Measurements from ENCODE around the gene GALNT17.

GALNT17 gene

GRCh38 chr7:71645836-71646235 is 513.9 kb downstream of the GALNT17 start:
- DNase-seq, result no peak

GRCh38 chr7:71649812-71650211 is 517.9 kb downstream of the GALNT17 start:
- no peak for DNase-seq

GRCh38 chr7:71650653-71651337 is 518.9 kb downstream of the GALNT17 start:
- no peak for DNase-seq

DNA sequence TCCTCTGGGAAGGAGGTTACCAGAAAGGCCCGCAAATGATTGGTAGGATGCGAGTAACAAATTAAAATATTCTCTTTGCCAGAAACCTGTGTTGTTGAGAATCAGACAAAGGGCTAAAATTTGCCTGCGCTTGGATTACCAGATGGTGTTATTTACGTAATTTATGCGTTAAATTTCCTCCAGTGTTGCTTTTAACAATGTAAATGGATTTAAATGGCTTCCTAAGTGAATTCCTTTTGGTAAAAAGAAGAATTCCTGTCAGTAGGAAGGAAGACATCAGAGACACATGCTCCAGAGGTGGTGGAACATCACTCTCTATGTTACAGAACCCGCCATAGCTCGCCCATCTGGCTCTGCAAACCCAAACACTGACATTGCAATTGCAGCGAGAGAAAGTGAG is 520.6 kb downstream of the GALNT17 start:
- DNase-seq, result no peak

DNA sequence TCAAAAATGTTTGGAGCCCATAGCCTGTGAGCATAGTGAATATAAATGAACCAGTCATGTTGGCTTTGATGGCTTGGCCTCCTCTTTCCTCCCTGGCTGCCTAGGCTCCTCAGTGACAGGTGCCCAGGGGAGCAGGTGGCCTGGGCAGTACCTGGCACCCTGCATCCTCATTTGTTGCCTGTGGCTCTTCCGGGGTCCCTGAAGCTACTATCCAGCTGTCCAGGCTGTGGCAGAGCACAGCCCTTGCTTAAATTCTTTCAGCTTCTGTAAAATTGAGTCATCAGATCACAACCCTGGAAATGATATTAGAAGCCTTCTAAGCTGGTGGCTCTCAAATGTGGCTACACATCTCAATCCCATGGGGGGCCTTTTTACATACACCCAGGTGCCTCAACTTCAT is 525.4 kb downstream of the GALNT17 start:
- DNase-seq, result no peak

- DNase-seq, result no peak
Observed at GRCh38 chr7:71659622-71660021, 527.7 kb downstream of the GALNT17 start.

- DNase-seq, result no peak
Observed at GRCh38 chr7:71661671-71662224, 529.8 kb downstream of the GALNT17 start.

DNA sequence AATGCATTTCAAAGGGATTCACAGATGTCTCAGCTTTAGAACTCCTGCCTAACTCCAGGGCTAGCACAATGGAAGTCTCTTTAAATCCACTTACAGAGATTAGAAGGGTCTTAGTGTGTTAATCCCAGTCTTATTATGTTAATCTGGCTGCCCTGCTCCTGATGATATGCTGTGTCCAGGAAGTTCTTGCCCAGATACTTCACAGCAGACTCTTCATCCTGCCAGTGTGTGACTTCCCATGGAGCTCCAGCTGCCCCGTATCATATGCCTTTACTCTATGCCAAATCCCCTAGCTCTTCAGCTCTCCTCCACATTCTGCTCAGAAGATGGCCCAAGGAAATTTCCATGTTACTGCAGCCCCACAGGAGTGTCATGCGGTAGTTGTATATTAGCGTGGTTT is 533.8 kb downstream of the GALNT17 start:
- no peak for DNase-seq

DNA sequence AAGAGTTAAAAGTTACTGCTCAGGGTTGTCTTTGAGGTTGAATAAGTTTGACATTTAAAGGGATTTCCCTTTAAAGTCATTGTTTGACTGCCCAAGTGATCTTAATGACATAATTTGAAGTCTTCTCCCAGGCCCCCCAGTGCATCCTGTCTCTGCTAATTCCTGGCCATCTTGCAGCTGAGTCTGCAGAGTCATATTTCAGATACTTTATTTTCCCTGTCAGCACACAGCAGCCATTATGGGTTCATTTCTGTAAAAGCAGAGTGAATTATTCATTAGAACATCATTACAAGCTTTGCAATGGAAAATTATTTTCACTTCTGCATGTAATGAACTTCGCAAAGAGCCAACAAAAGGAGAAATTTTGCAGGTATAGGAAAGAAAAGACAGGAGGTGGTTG is 536.6 kb downstream of the GALNT17 start:
- DNase-seq, result no peak

DNA sequence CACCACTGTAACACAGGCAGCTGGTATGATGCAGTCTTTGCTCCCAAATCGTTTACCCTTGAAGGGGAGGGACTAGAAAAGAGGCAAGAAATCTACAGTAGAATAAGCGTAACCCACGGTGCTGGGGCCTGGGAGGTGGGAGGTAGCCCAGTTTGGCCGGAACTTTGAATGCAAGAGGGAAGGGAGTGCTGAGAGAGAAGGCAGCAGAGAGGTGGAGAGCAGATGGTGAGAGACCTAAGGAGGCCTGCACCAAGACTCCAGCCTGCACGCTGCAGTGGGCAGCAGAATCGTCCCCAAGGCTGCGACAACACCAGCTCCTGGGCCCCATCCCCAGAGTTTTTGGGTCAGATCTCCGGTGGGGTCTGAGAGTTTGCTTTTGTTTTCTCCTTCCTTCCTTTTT is 547.5 kb downstream of the GALNT17 start:
- no peak for DNase-seq

GRCh38 chr7:71682181-71682580 is 550.2 kb downstream of the GALNT17 start:
- DNase-seq, result no peak

GRCh38 chr7:71682841-71683781 is 551.2 kb downstream of the GALNT17 start:
- no peak for DNase-seq

- DNase-seq, result no peak
Observed at GRCh38 chr7:71687286-71687685, 555.3 kb downstream of the GALNT17 start.

DNA sequence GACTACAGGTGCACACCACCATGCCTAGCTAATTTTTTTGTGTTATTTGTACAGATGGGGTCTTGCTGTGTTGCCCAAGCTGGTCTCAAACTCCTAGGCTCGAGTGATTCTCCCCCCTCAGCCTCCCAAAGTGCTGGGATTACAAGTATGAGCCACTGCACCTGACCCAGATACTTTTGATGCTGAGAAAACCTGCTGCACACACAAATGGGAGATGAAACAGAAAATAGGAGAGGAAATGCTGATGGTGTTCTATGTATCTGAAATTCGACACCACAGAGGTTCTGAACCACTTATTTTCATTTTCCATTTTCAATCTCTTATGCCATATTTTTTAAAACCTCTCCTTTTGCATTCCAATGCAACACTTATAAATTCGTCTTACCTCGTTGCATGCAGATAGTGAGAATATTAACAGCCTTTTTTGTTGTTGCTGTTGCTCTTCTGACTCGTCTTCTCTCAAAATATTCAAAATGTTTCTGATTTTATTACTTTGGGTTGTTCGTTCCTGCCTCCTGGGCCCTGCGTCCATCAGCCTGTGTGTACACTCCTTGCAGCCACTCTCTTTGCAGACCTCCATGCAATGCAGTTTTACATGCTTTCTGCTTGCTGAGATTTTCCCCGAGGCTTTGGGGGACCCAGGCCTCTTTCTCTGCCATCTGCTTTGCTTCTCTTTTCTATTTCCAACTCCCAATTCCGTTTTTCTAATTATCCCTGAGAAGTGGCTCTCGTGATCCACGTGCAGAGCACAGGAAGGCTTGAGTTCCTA is 556.1 kb downstream of the GALNT17 start:
- no peak for DNase-seq

DNA sequence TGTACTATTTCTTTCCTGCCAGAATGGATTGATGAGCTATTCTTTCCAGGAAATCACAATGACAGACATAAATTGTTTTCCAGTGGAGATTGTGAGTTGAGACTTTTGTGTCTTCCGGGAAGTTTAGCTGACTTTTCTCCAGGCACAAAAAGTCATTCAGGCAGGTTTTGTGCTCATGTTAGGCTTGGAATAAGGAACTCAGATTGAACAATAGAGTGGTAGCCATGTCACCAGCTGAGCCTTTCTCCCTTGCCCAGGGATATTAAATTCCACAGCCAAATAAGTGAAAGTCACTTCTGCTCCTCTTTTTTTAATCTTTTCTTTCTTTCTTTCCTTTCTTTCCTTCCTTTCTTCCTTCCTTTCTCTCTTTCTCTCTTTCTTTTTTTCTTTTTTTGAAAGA is 559.6 kb downstream of the GALNT17 start:
- DNase-seq, result no peak

GRCh38 chr7:71694665-71695064 is 562.7 kb downstream of the GALNT17 start:
- DNase-seq, result no peak

DNA sequence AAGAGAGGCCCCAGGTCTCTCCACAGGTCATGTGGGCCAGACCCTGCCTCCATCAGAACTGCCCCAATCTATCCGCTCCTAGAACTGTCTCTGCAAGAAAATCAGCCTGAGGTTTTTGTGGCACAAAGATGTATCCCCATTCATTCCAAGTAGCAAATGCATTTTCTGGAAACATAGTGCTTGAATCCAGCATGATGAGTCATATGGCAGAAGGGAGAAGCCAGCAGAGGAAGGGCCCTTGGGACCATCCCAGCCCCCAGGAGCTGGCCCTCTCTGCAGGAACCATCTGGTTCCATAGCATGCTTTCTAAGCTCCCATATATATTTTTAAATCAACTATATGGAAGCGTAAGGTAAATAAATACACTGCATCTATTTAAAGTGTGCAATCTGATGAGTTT is 563.2 kb downstream of the GALNT17 start:
- no peak for DNase-seq

- DNase-seq, result no peak
Observed at GRCh38 chr7:71696511-71696910, 564.6 kb downstream of the GALNT17 start.

DNA sequence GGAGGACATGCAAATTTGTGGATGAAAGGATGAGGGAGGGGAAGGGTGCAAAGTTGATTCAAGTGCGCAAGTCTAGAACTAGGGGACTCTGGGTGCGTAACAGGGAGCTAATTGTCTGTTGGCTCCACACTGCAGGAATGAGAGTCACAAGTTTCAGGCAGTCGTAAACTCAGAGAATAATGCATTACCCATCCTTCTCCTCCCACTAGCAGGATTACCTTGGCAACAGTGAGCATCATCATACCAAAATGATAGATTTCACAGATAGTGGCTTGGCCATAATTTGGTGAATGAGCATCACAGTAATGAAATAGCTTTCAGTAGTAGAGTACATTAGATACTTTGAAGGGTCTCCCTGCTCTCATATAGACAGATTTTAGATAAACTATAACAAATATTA is 565.5 kb downstream of the GALNT17 start:
- no peak for DNase-seq

GRCh38 chr7:71705217-71705616 is 573.3 kb downstream of the GALNT17 start:
- no peak for DNase-seq

DNA sequence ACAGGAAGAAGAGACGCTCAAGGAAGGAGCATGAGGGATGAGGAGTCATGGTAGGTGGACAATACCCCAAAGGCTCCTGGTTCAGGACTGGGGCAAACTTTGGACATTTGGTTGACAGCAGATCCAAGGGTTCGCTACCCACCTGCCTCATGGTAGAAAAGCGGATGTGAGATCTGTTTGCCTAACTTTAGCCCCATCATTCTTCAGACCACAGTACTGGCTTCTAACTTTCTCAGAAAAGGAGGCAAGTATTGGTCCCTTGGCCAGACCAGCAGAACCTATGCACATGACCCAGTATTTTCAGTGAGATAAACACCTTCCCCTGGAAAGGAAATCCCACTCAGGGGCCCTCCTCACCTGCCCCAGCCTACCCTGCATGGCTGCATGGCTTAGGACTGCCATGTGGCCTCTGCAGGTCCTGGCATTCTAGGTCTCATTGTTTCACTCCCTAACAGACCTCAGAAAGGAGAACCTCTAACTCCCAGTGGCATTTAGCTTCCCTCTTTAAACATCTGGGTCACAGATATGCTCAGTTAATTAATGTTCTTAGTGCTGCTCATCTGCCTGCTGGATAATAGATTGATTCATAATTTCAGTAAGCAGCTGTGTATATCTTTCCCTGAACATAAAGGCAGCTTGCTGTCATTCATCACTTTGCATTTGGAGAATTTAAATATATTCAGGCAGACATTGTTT is 574.1 kb downstream of the GALNT17 start:
- no peak for DNase-seq

DNA sequence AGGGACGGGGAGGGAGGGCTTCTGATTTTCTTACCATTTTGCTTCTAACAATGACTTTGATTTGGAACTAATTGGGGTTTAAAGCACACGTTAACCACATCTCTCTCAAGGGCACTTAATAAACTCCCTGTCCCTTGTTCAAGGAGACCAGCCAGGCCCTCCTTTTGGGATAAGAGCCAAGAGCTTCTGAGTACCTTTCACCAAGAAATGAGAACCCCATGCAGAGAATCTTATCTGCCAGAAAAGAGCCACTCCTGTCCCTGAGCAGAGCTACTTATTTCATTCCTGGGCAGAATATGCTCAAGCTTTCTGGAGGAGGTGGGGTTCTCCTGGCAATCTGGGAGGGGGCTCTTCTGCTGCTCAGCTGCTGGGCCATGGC is 574.6 kb downstream of the GALNT17 start:
- DNase-seq, result no peak

GRCh38 chr7:71707041-71707440 is 575.1 kb downstream of the GALNT17 start:
- DNase-seq, result no peak
